HEK293 (cell line): ENCODE measurements around the gene BEGAIN.

Experiments used
- CTCF ChIA-PET: fragments of 350-600 bp; formaldehyde crosslinking; extraction: SDS; loops from one replicate; lab custom pipeline; 2021; ENCODE audit warnings: antibody characterized with exemption; lab: Yijun Ruan, JAX
- POLR2A ChIA-PET: fragments of 300-600 bp; formaldehyde crosslinking; extraction: SDS; loops from one replicate; lab custom pipeline; 2020; ENCODE audit warnings: antibody characterized with exemption, inconsistent platforms; lab: Yijun Ruan, JAX
- H3K27ac ChIP-seq: fragments of 200-500 bp; sonication (Bioruptor generic); 2 replicates; pipeline ENCODE4 v1.5.1; 2014; ENCODE audit warnings: low read depth, low read length, control low read depth, inconsistent platforms; ENCODE audit errors: extremely low read depth
- H3K36me3 ChIP-seq, 2 experiments: fragments of 200-500 bp in 1 of 2; sonication (Bioruptor generic) in 1 of 2; 1 replicate in 1 of 2; 2 replicates in 1 of 2; pipeline ENCODE4 v1.5.1; 2014 to 2017; ENCODE audit warnings: inconsistent platforms in 2 of 2, low read length in 2 of 2; ENCODE audit not compliant: control insufficient read depth in 2 of 2, insufficient read depth in 1 of 2
- H3K4me1 ChIP-seq: fragments of 200-500 bp; sonication (Bioruptor generic); 2 replicates; pipeline ENCODE4 v1.5.1; 2014; ENCODE audit warnings: mild to moderate bottlenecking, low read length, inconsistent platforms; ENCODE audit not compliant: control insufficient read depth, insufficient read depth
- H3K4me3 ChIP-seq: 2 replicates; pipeline ENCODE4 v1.5.1; 2011; ENCODE audit warnings: low read depth, mild to moderate bottlenecking, control low read depth, low read length, moderate library complexity
- H3K9me3 ChIP-seq: fragments of 200-500 bp; sonication (Bioruptor generic); 2 replicates; pipeline ENCODE4 v1.5.1; 2014; ENCODE audit warnings: low read depth, low read length, inconsistent platforms; ENCODE audit not compliant: control insufficient read depth, insufficient read depth
- BCL6B ChIP-seq: fragments of 450-650 bp; formaldehyde crosslinking; IDR thresholded peaks from 2 replicates; pipeline ENCODE4 v1.5.1; 2017; ENCODE audit warnings: missing biosample characterization, missing genetic modification characterization
- FEZF1 ChIP-seq: fragments of 450-650 bp; formaldehyde crosslinking; IDR thresholded peaks from 2 replicates; pipeline ENCODE4 v1.5.1; 2016; ENCODE audit warnings: missing biosample characterization, missing genetic modification characterization
- KLF10 ChIP-seq: fragments of 450-650 bp; IDR thresholded peaks from 2 replicates; pipeline ENCODE4 v1.5.1; 2018; ENCODE audit warnings: missing biosample characterization, mild to moderate bottlenecking, missing genetic modification characterization
- KLF16 ChIP-seq: fragments of 450-650 bp; formaldehyde crosslinking; IDR thresholded peaks from 2 replicates; pipeline ENCODE4 v1.5.1; 2017; ENCODE audit warnings: missing biosample characterization, missing genetic modification characterization
- SALL2 ChIP-seq: fragments of 450-650 bp; formaldehyde crosslinking; IDR thresholded peaks from 2 replicates; pipeline ENCODE4 v1.5.0; 2017; ENCODE audit warnings: missing biosample characterization, mild to moderate bottlenecking, missing genetic modification characterization, borderline replicate concordance
- SCRT2 ChIP-seq: fragments of 450-650 bp; formaldehyde crosslinking; IDR thresholded peaks from 2 replicates; pipeline ENCODE4 v1.5.1; 2016; ENCODE audit warnings: missing biosample characterization, missing genetic modification characterization
- TSHZ1 ChIP-seq: fragments of 450-650 bp; formaldehyde crosslinking; IDR thresholded peaks from 2 replicates; pipeline ENCODE4 v1.5.1; 2016; ENCODE audit warnings: missing biosample characterization, missing genetic modification characterization, borderline replicate concordance
- WT1 ChIP-seq: fragments of 450-650 bp; formaldehyde crosslinking; IDR thresholded peaks from 2 replicates; pipeline ENCODE4 v1.5.1; 2016; ENCODE audit warnings: missing biosample characterization, missing genetic modification characterization
- ZBTB26 ChIP-seq: fragments of 450-650 bp; formaldehyde crosslinking; optimal IDR thresholded peaks from 2 replicates; pipeline ENCODE3; 2016; ENCODE audit warnings: missing biosample characterization, mild to moderate bottlenecking, missing genetic modification characterization
- ZFHX2 ChIP-seq: fragments of 450-650 bp; formaldehyde crosslinking; conservative IDR thresholded peaks from 2 replicates; pipeline ENCODE4 v1.5.1; 2016; ENCODE audit warnings: missing biosample characterization, missing genetic modification characterization
- ZFP69B ChIP-seq: fragments of 450-650 bp; formaldehyde crosslinking; IDR thresholded peaks from 2 replicates; pipeline ENCODE4 v1.5.1; 2016; ENCODE audit warnings: missing biosample characterization, missing genetic modification characterization
- ZNF184 ChIP-seq: fragments of 450-650 bp; IDR thresholded peaks from 2 replicates; pipeline ENCODE4 v1.5.1; 2018; ENCODE audit warnings: missing biosample characterization, mild to moderate bottlenecking, missing genetic modification characterization
- ZNF335 ChIP-seq: fragments of 450-650 bp; formaldehyde crosslinking; conservative IDR thresholded peaks from 2 replicates; pipeline ENCODE4 v1.5.1; 2016; ENCODE audit warnings: missing biosample characterization, missing genetic modification characterization
- ZNF341 ChIP-seq: fragments of 450-650 bp; formaldehyde crosslinking; IDR thresholded peaks from 2 replicates; pipeline ENCODE4; 2016; ENCODE audit warnings: low read depth, missing biosample characterization, missing genetic modification characterization
- ZNF416 ChIP-seq: fragments of 450-650 bp; formaldehyde crosslinking; IDR thresholded peaks from 2 replicates; pipeline ENCODE4 v1.5.1; 2016; ENCODE audit warnings: missing biosample characterization, missing genetic modification characterization
- ZNF560 ChIP-seq: fragments of 450-650 bp; formaldehyde crosslinking; IDR thresholded peaks from 2 replicates; pipeline ENCODE4 v1.5.1; 2017; ENCODE audit warnings: missing biosample characterization, missing genetic modification characterization, borderline replicate concordance
- ZNF621 ChIP-seq: fragments of 450-650 bp; formaldehyde crosslinking; IDR thresholded peaks from 2 replicates; pipeline ENCODE4 v1.5.1; 2017; ENCODE audit warnings: missing biosample characterization, missing genetic modification characterization
- ZNF623 ChIP-seq: fragments of 450-650 bp; formaldehyde crosslinking; IDR thresholded peaks from 2 replicates; pipeline ENCODE4 v1.5.1; 2016; ENCODE audit warnings: missing biosample characterization, missing genetic modification characterization
- ZNF626 ChIP-seq: fragments of 450-650 bp; sonication (Bioruptor Pico); formaldehyde crosslinking; IDR thresholded peaks from 2 replicates; pipeline ENCODE4 v1.5.1; 2018; ENCODE audit warnings: missing biosample characterization, missing genetic modification characterization, inconsistent platforms
- ZNF654 ChIP-seq: fragments of 450-650 bp; formaldehyde crosslinking; IDR thresholded peaks from 2 replicates; pipeline ENCODE4 v1.5.1; 2016; ENCODE audit warnings: low read depth, missing biosample characterization, missing genetic modification characterization

BEGAIN gene

DNA sequence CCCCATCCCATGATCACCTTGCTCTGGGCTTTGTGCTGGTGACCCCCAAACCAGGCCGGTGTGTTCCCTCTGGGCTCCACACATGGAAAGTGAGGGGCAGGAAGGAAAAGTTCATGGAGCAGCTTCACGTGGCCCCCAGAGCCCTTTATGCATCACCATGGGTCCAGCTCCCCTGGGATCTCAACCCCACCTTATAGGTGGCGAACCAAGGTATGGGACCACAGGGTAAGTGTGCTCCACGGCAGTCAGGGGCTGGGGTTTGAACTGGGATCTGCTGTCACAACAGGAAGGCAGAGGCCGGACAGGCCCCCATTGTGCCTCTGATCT lies 7.4 kb upstream of the BEGAIN start:
- CTCF ChIA-PET = interaction anchor here (1.3 kb wide), 1 partner anchor 51 kb away, joined by 3 read pairs; no protein-coding TSS in a partner anchor
- no peak for TF ChIP-seq ZNF560
- POLR2A ChIA-PET = no interaction called here

DNA sequence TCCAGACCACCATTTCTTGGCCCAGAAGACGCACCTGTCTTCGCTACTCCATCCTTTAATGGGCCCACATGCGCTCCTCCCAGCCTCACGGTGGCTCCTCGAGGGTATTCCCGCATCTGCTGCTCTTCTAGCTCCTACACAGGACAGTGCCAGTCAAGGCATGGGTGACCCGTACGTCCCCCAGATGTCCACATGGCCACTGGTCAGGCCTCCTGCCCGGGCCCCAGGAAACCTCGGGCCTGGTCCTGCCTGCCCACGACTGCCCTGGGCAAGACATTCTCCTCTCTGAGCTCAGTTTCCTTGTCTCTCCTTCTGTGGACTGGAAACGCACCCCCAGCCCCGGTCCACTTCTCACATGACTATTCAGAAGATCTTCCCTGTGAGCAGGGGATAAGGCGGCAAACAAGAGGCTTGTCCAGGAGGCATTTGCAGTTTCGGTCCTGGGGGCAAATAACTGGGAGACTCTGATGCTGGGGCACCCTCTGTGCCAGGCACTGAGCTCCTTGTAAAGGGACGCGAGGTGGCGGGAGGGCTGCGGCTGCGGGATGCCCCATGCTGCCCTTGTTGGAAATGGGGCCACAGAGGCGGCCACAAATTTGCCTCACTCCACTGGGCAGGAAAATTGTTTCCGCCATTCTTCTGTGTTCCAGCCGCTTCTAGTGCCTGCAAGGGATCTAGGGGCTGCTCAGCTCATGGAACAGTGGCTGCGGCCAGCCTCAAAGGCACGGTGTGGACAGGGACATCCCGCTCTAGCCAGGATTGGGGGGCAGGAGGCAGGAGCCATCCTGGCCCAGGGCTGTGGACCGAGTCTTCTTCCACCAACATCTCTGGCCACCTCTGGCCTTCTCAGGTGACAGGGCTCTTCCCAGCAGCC lies 6.8 kb upstream of the BEGAIN start:
- POLR2A ChIA-PET = no interaction called here

More for the DNA sequence above, 7.4 kb upstream of the BEGAIN start:
- Histone ChIP-seq H3K4me1 (no peaks in the 10 kb centered on the region; the same call in 1 of the 2 replicates), H3K9me3 (no peaks in the 10 kb centered on the region), H3K27ac (no peak overlapping the region), H3K36me3 (no peaks in the 10 kb centered on the region), H3K4me3 (no peak overlapping the region)

DNA sequence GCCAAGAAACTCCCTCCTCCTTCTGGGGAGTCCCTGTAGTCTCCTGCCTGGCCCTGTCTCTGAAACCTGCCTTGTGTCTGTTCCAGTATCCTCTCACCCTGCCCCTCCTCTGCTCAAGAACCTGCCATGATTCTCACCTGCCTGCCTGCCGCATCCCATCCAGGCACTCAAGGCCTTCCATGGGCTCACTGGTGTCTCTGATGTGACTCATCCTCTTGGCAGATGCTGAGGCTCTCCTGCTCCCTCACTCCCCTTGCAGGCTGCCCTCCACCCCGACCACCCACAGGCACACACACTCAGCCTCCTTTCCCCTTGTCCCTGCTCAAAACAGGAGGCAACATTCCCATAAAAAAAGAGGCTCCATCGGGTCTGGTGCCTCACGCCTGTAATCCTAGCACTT lies 5.8 kb upstream of the BEGAIN start:
- Histone ChIP-seq H3K4me1 (no peaks in the 10 kb centered on the region), H3K36me3 (no peaks in the 10 kb centered on the region), H3K27ac (no peak overlapping the region), H3K4me3 (no peak overlapping the region), H3K9me3 (no peaks in the 10 kb centered on the region)
- ChIA-PET CTCF (no interaction called here), POLR2A (no interaction called here)
- TF ChIP-seq SCRT2 (tag by site-specific recombination) (no peak), ZNF416 (tag by site-specific recombination) (no peak), FEZF1 (tag by site-specific recombination) (no peak), KLF10 (tag by site-specific recombination) (no peak), ZBTB26 (tag by site-specific recombination) (no peak), ZNF626 (tag by site-specific recombination) (no peak), SALL2 (tag by site-specific recombination) (no peak), KLF16 (no peak), ZFP69B (no peak), ZFHX2 (tag by site-specific recombination) (peak; percentile 42; the same call in 1 of the 2 replicates), WT1 (tag by site-specific recombination) (0 out of 2 replicates have a peak, but pooled peaks have one; percentile 30), ZNF623 (tag by site-specific recombination) (no peak)

More for the DNA sequence above, 6.8 kb upstream of the BEGAIN start:
- Histone ChIP-seq H3K36me3 (no peaks in the 10 kb centered on the region), H3K27ac (no peak overlapping the region), H3K9me3 (no peaks in the 10 kb centered on the region), H3K4me1 (no peaks in the 10 kb centered on the region; the same call in 1 of the 2 replicates), H3K4me3 (no peak overlapping the region)
- TF ChIP-seq BCL6B (tag by site-specific recombination) = no peak
- TF ChIP-seq ZNF335 = 0 out of 2 replicates have a peak, but pooled peaks have one; percentile 16
- peak; percentile 53; the same call in 1 of the 2 replicates for TF ChIP-seq ZNF341 (tag by site-specific recombination)
- TF ChIP-seq ZNF621 (tag by site-specific recombination) = no peak
- no peak for TF ChIP-seq ZNF654
- TF ChIP-seq TSHZ1 (tag by site-specific recombination) = no peak
- no peak for TF ChIP-seq ZNF184 (tag by site-specific recombination)
- TF ChIP-seq, all 188 proteins: peak for 2
- CTCF ChIA-PET = interaction anchor here (1.3 kb wide), 1 partner anchor 52 kb away, joined by 3 read pairs; no protein-coding TSS in a partner anchor
